GM12864 (cell line): Measurements from ENCODE around the gene ALOX15.

Experiments
- DNase-seq: peaks from one replicate; pipeline ENCODE4 v3.0.0-alpha.2; 2011; ENCODE audit warnings: low read depth
- H3K4me3 ChIP-seq: 2 replicates; pipeline ENCODE4 v1.5.1; 2011; ENCODE audit warnings: mild to moderate bottlenecking, low read depth, low read length, control low read depth
- CTCF ChIP-seq: IDR thresholded peaks from 2 replicates; pipeline ENCODE4 v1.5.1; 2011; ENCODE audit warnings: low read depth, mild to moderate bottlenecking, moderate library complexity, low read length, control low read depth, inconsistent platforms; ENCODE audit errors: missing control alignments

ALOX15 gene

DNA sequence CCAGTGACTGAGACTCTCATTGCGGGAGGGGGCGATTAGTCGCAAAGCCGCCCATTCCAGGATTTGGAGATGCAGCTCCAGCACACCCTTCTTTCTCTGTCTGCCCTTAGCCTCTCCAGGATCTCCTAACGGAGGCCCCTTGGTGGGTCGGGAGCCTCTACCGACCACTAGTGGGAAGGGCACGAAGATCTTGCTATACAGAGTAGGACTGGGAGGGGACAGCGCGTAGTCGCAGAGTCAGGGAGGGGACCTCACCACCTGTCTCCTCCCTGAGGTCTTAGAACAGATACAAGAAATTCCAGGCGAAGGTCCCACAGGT is 57.7 kb downstream of the ALOX15 start:
- DNase-seq = no peak
- no peak overlapping the region for H3K4me3 ChIP-seq
- TF ChIP-seq CTCF = no peak

GRCh38 chr17:4583206-4583605 is 58.3 kb downstream of the ALOX15 start:
- TF ChIP-seq CTCF = no peak
- H3K4me3 ChIP-seq = no peak overlapping the region
- no peak for DNase-seq

DNA sequence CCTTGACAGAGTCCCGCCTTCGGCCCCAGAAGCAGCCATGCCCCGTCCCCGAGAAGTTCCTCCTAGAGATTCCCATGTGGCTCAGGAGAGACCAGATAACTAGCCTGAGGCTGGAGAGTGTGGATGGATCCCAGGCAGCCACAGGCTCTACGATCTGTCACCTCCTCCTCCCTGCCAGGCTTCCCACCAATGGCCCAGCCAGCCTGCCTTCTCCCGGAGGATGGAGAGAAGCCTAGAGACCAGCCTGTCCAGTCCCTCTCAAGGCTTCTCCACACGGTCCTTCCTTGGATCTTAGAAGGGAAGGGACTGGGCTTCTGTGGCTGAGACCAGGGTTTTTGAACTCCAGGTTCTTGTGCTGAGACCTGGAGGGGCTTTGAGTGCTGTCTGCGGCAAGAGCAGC is 58.8 kb downstream of the ALOX15 start:
- no peak for TF ChIP-seq CTCF
- DNase-seq = no peak
- no peak overlapping the region for H3K4me3 ChIP-seq

DNA sequence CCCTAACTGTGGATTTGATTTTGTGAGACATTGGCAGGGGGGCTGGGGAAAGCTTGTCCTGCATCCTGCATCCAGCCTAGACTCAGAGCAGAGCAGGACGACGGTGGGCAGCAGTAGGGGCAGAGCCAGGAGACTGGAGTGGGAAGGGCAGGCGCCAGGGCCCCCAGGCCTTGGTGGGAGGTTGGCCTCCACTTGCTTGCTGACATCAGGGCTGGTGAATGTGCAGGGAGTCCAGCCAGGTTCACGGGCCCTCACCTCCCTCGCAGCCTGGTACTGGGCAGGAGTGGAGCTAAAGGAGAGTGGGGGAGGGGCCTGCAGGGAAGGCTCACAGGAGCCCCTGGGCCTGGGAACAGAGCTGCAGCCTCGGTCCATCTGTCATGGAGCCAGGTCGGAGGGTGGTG is 59.4 kb downstream of the ALOX15 start:
- TF ChIP-seq CTCF = no peak
- no peak overlapping the region for H3K4me3 ChIP-seq
- no peak for DNase-seq
